ENCODE results near the gene HIF3A. TPM values are rescaled to one million over a fixed set of nuclear protein-coding genes. Genes with fewer than 3 reads are reported as not detected.

HIF3A gene
- total and polyA plus RNA-seq, 2 of the 8 experiments (the other 6 are each of a cell fraction or from before 2014, with no cell fraction given) = 38.6 to 38.8 TPM

- FAIRE-seq (no peak), DNase-seq (ENCODE audit: low read depth in 1 of 2, low spot score in 2 of 2) (no peak)
- Histone ChIP-seq H3K79me2 (ENCODE audit: control insufficient read depth in 1 of 2, insufficient read depth in 2 of 2, low read length in 2 of 2) (peaks cover 0 to 8% of the 10 kb centered on the region in 2 experiments; a peak in 1 of 4 replicates), H2AK5ac (ENCODE audit: low read depth, low read length) (no peak overlapping the region), H3K4me1 (replicated peaks in 1 of 4; ENCODE audit: control insufficient read depth in 3 of 4, insufficient read depth in 4 of 4, low read length in 3 of 4) (peaks cover 0 to 2% (median 0%) of the 10 kb centered on the region in 4 experiments; a peak in 2 of 7 replicates), H3K4ac (replicated peaks; ENCODE audit: insufficient read length, low read depth, low read length) (no peak overlapping the region), H2BK15ac (ENCODE audit: low read length) (no peak overlapping the region), H3K18ac (ENCODE audit: extremely low read depth, low read length) (no peak overlapping the region), H3K9me3 (ENCODE audit: insufficient read depth in 2 of 2, low read depth in 1 of 2, low read length in 1 of 2) (no peaks in the 10 kb centered on the region; a peak in 1 of 4 replicates), H2BK12ac (ENCODE audit: low read depth, low read length) (no peak overlapping the region), H3K36me3 (ENCODE audit: control insufficient read depth in 2 of 4, insufficient read depth in 4 of 4, low read length in 3 of 4) (peaks cover 14 to 56% (median 44%) of the 10 kb centered on the region in 4 experiments; a peak in 6 of 8 replicates), H3K4me3 (ENCODE audit: extremely low read depth in 1 of 4, insufficient read depth in 2 of 4, low read depth in 3 of 4, low read length in 4 of 4) (no peak overlapping the region), H3K23ac (ENCODE audit: insufficient read length) (no peak overlapping the region), H3K4me2 (ENCODE audit: insufficient read depth in 1 of 2, low read depth in 2 of 2, low read length in 2 of 2) (no peak overlapping the region), H3K27me3 (replicated peaks in 1 of 4; ENCODE audit: control insufficient read depth in 3 of 4, extremely low read depth in 1 of 4, insufficient read depth in 3 of 4, low read length in 3 of 4) (no peaks in the 10 kb centered on the region), H3K27ac (ENCODE audit: low read depth, low read length) (no peak overlapping the region), H2BK5ac (ENCODE audit: low read depth, low read length) (no peak overlapping the region), H2AFZ (ENCODE audit: low read length) (no peak overlapping the region), H3K9ac (replicated peaks in 1 of 4; ENCODE audit: extremely low read depth in 1 of 4, low read depth in 3 of 4, low read length in 3 of 4) (no peak overlapping the region), H4K91ac (replicated peaks; ENCODE audit: insufficient read length, low read length) (no peak overlapping the region), H2BK120ac (replicated peaks; ENCODE audit: low read depth, low read length) (no peak overlapping the region), H3K79me1 (ENCODE audit: low read depth, low read length) (peaks cover 3% of the 10 kb centered on the region; the same call in 1 of the 2 replicates), H3K14ac (ENCODE audit: insufficient read length) (no peak overlapping the region), H4K20me1 (replicated peaks in 1 of 2; ENCODE audit: control insufficient read depth in 1 of 2, insufficient read depth in 2 of 2, low read length in 2 of 2) (peaks cover 2 to 11% of the 10 kb centered on the region in 2 experiments), H3K23me2 (ENCODE audit: low read depth, low read length) (no peaks in the 10 kb centered on the region), H4K5ac (ENCODE audit: insufficient read length, low read depth, low read length) (no peak overlapping the region), H2BK20ac (ENCODE audit: low read length) (no peak overlapping the region), H3K56ac (replicated peaks; ENCODE audit: insufficient read length, low read depth, low read length) (no peak overlapping the region), H4K8ac (ENCODE audit: extremely low read depth, insufficient read depth, low read length) (no peak overlapping the region)
- ChIA-PET CTCF (ENCODE audit: partially characterized antibody) (interaction anchor here (0.9 to 3.6 kb wide), 6 partner anchors 11 to 307 kb away, joined by 3 to 19 read pairs (median 5); no protein-coding TSS in a partner anchor), POLR2A (ENCODE audit: partially characterized antibody) (interaction anchor here (1.5 kb wide), 2 partner anchors 11 to 12 kb away, joined by 3 to 4 read pairs; no protein-coding TSS in a partner anchor)
- TF ChIP-seq ZNF274 (IDR thresholded peaks at IDR 0.05; ENCODE audit: borderline replicate concordance, extremely low read depth, low read length) (no peak), EGR1 (IDR thresholded peaks at IDR 0.05; ENCODE audit: borderline replicate concordance, low read depth, low read length) (no peak)
- WGBS, 2 experiments (ENCODE audit: extremely low coverage in 1 of 2, insufficient coverage in 1 of 2, insufficient read length in 1 of 2, insufficient replicate concordance in 2 of 2, low coverage in 1 of 2, low lambda C conversion rate in 2 of 2, missing lambda C conversion rate in 1 of 2) = 96% methylated on average over 11 of the region's 11 CpGs; no CpG with 5 or more reads in 1 of the 2 experiments
Observed at GRCh38 chr19:46384396-46384795, 87.6 kb downstream of the HIF3A start.

Data from H1 (cell line).